K562 (cell line): ENCODE data around the gene PSMA5. TPM values are rescaled to one million over a fixed set of nuclear protein-coding genes. Genes with fewer than 3 reads are reported as not detected.

Experiments used
- EZH2 ChIP-seq: IDR thresholded peaks from 2 replicates; pipeline ENCODE4 v1.6.1; 2012; ENCODE audit warnings: low read depth, mild to moderate bottlenecking, inconsistent platforms, low read length, borderline replicate concordance
- FOXO4 ChIP-seq: fragments of 450-650 bp; formaldehyde crosslinking; IDR thresholded peaks from 2 replicates; pipeline ENCODE4 v1.4.0; 2020; ENCODE audit warnings: mild to moderate bottlenecking, moderate library complexity
- HDAC8 ChIP-seq: fragments of 450-650 bp; IDR thresholded peaks from 2 replicates; pipeline ENCODE4 v1.6.1; 2016; ENCODE audit warnings: mild to moderate bottlenecking, missing genetic modification characterization, moderate library complexity, missing compliant biosample characterization
- KDM5B ChIP-seq: fragments of 200-600 bp; sonication (generic); IDR thresholded peaks from 2 replicates; pipeline ENCODE4 v1.6.1; 2012; ENCODE audit warnings: low read depth, mild to moderate bottlenecking, moderate library complexity, low read length, control low read depth, inconsistent platforms; ENCODE audit not compliant: insufficient replicate concordance
- MCM7 ChIP-seq, 2 experiments: fragments of 450-650 bp; IDR thresholded peaks; 2 replicates each; pipeline ENCODE4 v1.6.1; 2016 to 2018
- MGA ChIP-seq: fragments of 450-650 bp; IDR thresholded peaks from 2 replicates; pipeline ENCODE4 v1.6.1; 2016; ENCODE audit warnings: mild to moderate bottlenecking, moderate library complexity
- STAT6 ChIP-seq: sonication (generic); formaldehyde crosslinking; IDR thresholded peaks from 2 replicates; pipeline ENCODE4 v1.8.1; 2023; ENCODE audit warnings: mild to moderate bottlenecking, missing genetic modification reagents
- XRCC3 ChIP-seq: fragments of 450-650 bp; IDR thresholded peaks from 2 replicates; pipeline ENCODE4 v1.6.1; 2017; ENCODE audit warnings: mild to moderate bottlenecking, moderate library complexity
- ZNF395 ChIP-seq: fragments of 200-800 bp; sonication (Bioruptor generic); IDR thresholded peaks from 2 replicates; pipeline ENCODE4 v1.6.1; 2017; ENCODE audit warnings: missing genetic modification characterization, missing compliant biosample characterization
- polyA plus RNA-seq, 8 experiments: library from polyadenylated mRNA; depleted of rRNA in 4 of 8; stranded (reverse) in 5 of 8; unstranded in 3 of 8; fragments of >200 nt; fragmentation: Nextera tagmentation in 2 of 8; fragmentation: Illumina TruSeq in 1 of 8; extraction: Ambion mirVana in 2 of 8; extraction: Trizol in 1 of 8; gene quantifications; 2 replicates each; pipeline versions ENCODE4 v1.2.1 to v1.2.3, GENCODE V29; 2011 to 2014; ENCODE audit warnings: inconsistent platforms in 1 of 8, missing spikeins in 1 of 8
- total RNA-seq, 7 experiments: library from RNA; depleted of rRNA in 6 of 7; stranded (reverse); fragments of >200 nt in 6 of 7; fragmentation: Illumina TruSeq in 2 of 7; extraction: Trizol in 2 of 7; gene quantifications; 2 replicates each; pipeline versions ENCODE4 v1.2.1 to v1.2.3, GENCODE V29; 2011 to 2021; ENCODE audit warnings: low replicate concordance in 1 of 7

Gene PSMA5
- total and polyA plus RNA-seq, 9 of the 15 experiments (the other 6 are each of a cell fraction or from before 2014, with no cell fraction given) = 82.6 to 542 (median 287) TPM

GRCh38 chr1:109397581-109398342 is 28.5 kb downstream of the PSMA5 start, which contains the start of gene SORT1 (continued):
- TF ChIP-seq MGA (no peak), ZNF395 (CRISPR knock-in tag) (no peak; the same call in 1 of the 2 replicates), HDAC8 (no peak), FOXO4 (CRISPR knock-in tag) (no peak), XRCC3 (no peak), EZH2 (no peak), MCM7 (IDR thresholded peaks at IDR 0.05) (no peak), STAT6 (no peak), KDM5B (peak; percentile 7)
